K562 (cell line): ENCODE measurements around the gene SLC16A9. TPM values are rescaled to one million over a fixed set of nuclear protein-coding genes. Genes with fewer than 3 reads are reported as not detected.

Experiments used
- ATAC-seq: fragments of 200-7000 bp; cut with Tn5 transposase; 3 replicates; pipeline ENCODE4 v1.9.1; 2020; ENCODE audit warnings: moderate library complexity
- BruUV-seq: library from RNA; stranded (reverse); fragments of 400-500 nt; replicated peaks from 2 replicates; lab custom pipeline; 2021; lab: Mats Ljungman, UMichigan
- CTCF ChIA-PET: fragments of 300-600 bp; formaldehyde crosslinking; extraction: SDS; loops from one replicate; lab custom pipeline; 2021; ENCODE audit warnings: low intra/inter-chr PET ratio; lab: Yijun Ruan, JAX
- POLR2A ChIA-PET: fragments of 300-600, 350-650 bp; sonication (Branson Sonifier 250); formaldehyde crosslinking; extraction: SDS; loops from one replicate; lab custom pipeline; 2021; ENCODE audit warnings: antibody characterized with exemption, inconsistent platforms; lab: Yijun Ruan, JAX
- DNase-seq, 4 experiments: peaks; one replicate each; pipeline versions ENCODE4 v3.0.0 to v3.0.0-alpha.2; 2011 to 2018; ENCODE audit warnings: low spot score in 3 of 4, mixed read lengths in 3 of 4; ENCODE audit errors: extremely low read depth in 1 of 4
- FAIRE-seq: peaks from 2 replicates; lab custom pipeline; 2011; peaks lifted over from hg19 to GRCh38; lab: Jason Lieb, UNC
- H2AFZ ChIP-seq: 2 replicates; pipeline ENCODE4 v1.6.0; 2011; ENCODE audit warnings: low read depth, low read length, control low read depth, inconsistent platforms
- H3K27ac ChIP-seq: fragments of 200-600 bp; 3 replicates; pipeline ENCODE4 v1.8.0; 2011; ENCODE audit warnings: low read depth, mild to moderate bottlenecking, control low read depth, inconsistent platforms, low read length, moderate library complexity, mixed read lengths; ENCODE audit errors: extremely low read depth
- H3K27me3 ChIP-seq, 2 experiments: fragments of 300-600 bp in 1 of 2; 2 replicates in 1 of 2; 3 replicates in 1 of 2; pipeline versions ENCODE4 v1.6.0 to v1.8.0; 2011; ENCODE audit warnings: inconsistent platforms in 2 of 2, low read length in 2 of 2, mild to moderate bottlenecking in 1 of 2, mixed read lengths in 1 of 2, moderate library complexity in 1 of 2; ENCODE audit not compliant: control insufficient read depth in 2 of 2, insufficient read depth in 2 of 2
- H3K36me3 ChIP-seq: fragments of 300-600 bp; 3 replicates; pipeline ENCODE4 v1.8.0; 2011; ENCODE audit warnings: mild to moderate bottlenecking, low read length, inconsistent platforms; ENCODE audit not compliant: control insufficient read depth, insufficient read depth
- H3K4me1 ChIP-seq, 2 experiments: fragments of 200-600 bp in 1 of 2; replicated peaks in 1 of 2; 2 replicates in 1 of 2; 3 replicates in 1 of 2; pipeline versions ENCODE4 v1.5.1 to v1.8.0; 2011; ENCODE audit warnings: inconsistent platforms in 2 of 2, low read length in 2 of 2, mild to moderate bottlenecking in 1 of 2, mixed read lengths in 1 of 2, moderate library complexity in 1 of 2; ENCODE audit not compliant: control insufficient read depth in 2 of 2, insufficient read depth in 2 of 2
- H3K4me2 ChIP-seq: 2 replicates; pipeline ENCODE4 v1.6.1; 2011; ENCODE audit warnings: low read length, control low read depth, inconsistent platforms, mixed read lengths; ENCODE audit not compliant: insufficient read depth
- H3K4me3 ChIP-seq: fragments of 200-600 bp; sonication (generic), shearing (Covaris generic); 2 replicates; pipeline ENCODE4 v1.5.1; 2016; ENCODE audit warnings: control low read depth, inconsistent platforms
- H3K79me2 ChIP-seq: fragments of 200-600 bp; 3 replicates; pipeline ENCODE4 v1.8.0; 2011; ENCODE audit warnings: low read length, inconsistent platforms; ENCODE audit not compliant: control insufficient read depth, insufficient read depth
- H3K9ac ChIP-seq, 2 experiments: 2 replicates each; pipeline versions ENCODE4 v1.6.0 to v1.6.1; 2011; ENCODE audit warnings: low read depth in 2 of 2, low read length in 2 of 2, control low read depth in 1 of 2, inconsistent platforms in 1 of 2, mild to moderate bottlenecking in 1 of 2, mixed read lengths in 1 of 2; ENCODE audit not compliant: insufficient read depth in 1 of 2
- H3K9me1 ChIP-seq: one replicate; pipeline ENCODE4 v1.6.0; 2011; ENCODE audit warnings: inconsistent platforms, mild to moderate bottlenecking, low read length, moderate library complexity; ENCODE audit not compliant: control insufficient read depth, insufficient read depth
- H3K9me3 ChIP-seq: replicated peaks from 2 replicates; pipeline ENCODE4 v1.5.1; 2011; ENCODE audit warnings: low read depth, low read length, inconsistent platforms; ENCODE audit not compliant: control insufficient read depth, insufficient read depth
- H4K20me1 ChIP-seq: replicated peaks from 2 replicates; pipeline ENCODE4 v1.6.1; 2011; ENCODE audit warnings: low read length, inconsistent platforms, mixed read lengths; ENCODE audit not compliant: control insufficient read depth, insufficient read depth
- ADNP ChIP-seq: fragments of 200-800 bp; sonication (Bioruptor generic); IDR thresholded peaks from 2 replicates; pipeline ENCODE4 v1.6.1; 2016; ENCODE audit warnings: missing genetic modification characterization, missing compliant biosample characterization
- CBX8 ChIP-seq: fragments of 200-600 bp; sonication (generic); IDR thresholded peaks from 2 replicates; pipeline ENCODE4 v1.6.1; 2012; ENCODE audit warnings: borderline replicate concordance, mixed run types, low read depth, mild to moderate bottlenecking, moderate library complexity, mixed read lengths, low read length, control low read depth, inconsistent platforms; ENCODE audit not compliant: poor library complexity, severe bottlenecking; ENCODE audit errors: extremely low read depth
- COPS2 ChIP-seq: fragments of 450-650 bp; conservative IDR thresholded peaks from 2 replicates; pipeline ENCODE4 v1.6.1; 2016; ENCODE audit warnings: mild to moderate bottlenecking, moderate library complexity
- DLX4 ChIP-seq: fragments of 250-450 bp; sonication (Bioruptor Pico); IDR thresholded peaks from 2 replicates; pipeline ENCODE4 v1.6.1; 2021; ENCODE audit warnings: mild to moderate bottlenecking
- ELK3 ChIP-seq: fragments of 450-650 bp; formaldehyde crosslinking; IDR thresholded peaks from 2 replicates; pipeline ENCODE4 v1.4.0; 2020; ENCODE audit warnings: mild to moderate bottlenecking
- ETS2 ChIP-seq: IDR thresholded peaks from 2 replicates; pipeline ENCODE4 v1.6.1; 2016; ENCODE audit warnings: borderline replicate concordance, missing genetic modification characterization, mild to moderate bottlenecking, moderate library complexity, missing compliant biosample characterization; ENCODE audit not compliant: poor library complexity, severe bottlenecking
- FIP1L1 ChIP-seq: fragments of 200-400 bp; formaldehyde crosslinking; IDR thresholded peaks from 2 replicates; pipeline ENCODE4 v1.6.1; 2018; ENCODE audit warnings: mild to moderate bottlenecking, low read depth, low read length; ENCODE audit not compliant: poor library complexity, severe bottlenecking
- FOXA1 ChIP-seq: fragments of 450-650 bp; IDR thresholded peaks from 2 replicates; pipeline ENCODE4 v1.6.1; 2016; ENCODE audit warnings: mild to moderate bottlenecking, borderline replicate concordance
- GABPB1 ChIP-seq: sonication (generic); formaldehyde crosslinking; IDR thresholded peaks from 2 replicates; pipeline ENCODE4 v1.8.0; 2022; ENCODE audit warnings: mild to moderate bottlenecking, missing genetic modification reagents
- HES1 ChIP-seq: fragments of 450-650 bp; IDR thresholded peaks from 2 replicates; pipeline ENCODE4 v1.6.1; 2016; ENCODE audit warnings: low read depth, mild to moderate bottlenecking, moderate library complexity
- LEF1 ChIP-seq: fragments of 450-650 bp; IDR thresholded peaks from 2 replicates; pipeline ENCODE4 v1.6.1; 2016; ENCODE audit warnings: mild to moderate bottlenecking
- NFE2 ChIP-seq: IDR thresholded peaks from 2 replicates; pipeline ENCODE4 v1.6.1; 2014; ENCODE audit warnings: antibody characterized with exemption, low read depth
- PML ChIP-seq: IDR thresholded peaks from 2 replicates; pipeline ENCODE4 v1.6.1; 2012; ENCODE audit warnings: low read length, inconsistent platforms
- RAD21 ChIP-seq, 2 experiments: fragments of 250-450 bp in 1 of 2; fragments of 450-650 bp in 1 of 2; sonication (Bioruptor Pico) in 1 of 2; formaldehyde crosslinking in 1 of 2; IDR thresholded peaks in 1 of 2; conservative IDR thresholded peaks in 1 of 2; 2 replicates each; pipeline versions ENCODE4 v1.4.0 to v1.8.0; 2020 to 2022; ENCODE audit warnings: mild to moderate bottlenecking in 2 of 2, moderate library complexity in 1 of 2
- RBM25 ChIP-seq: fragments of 200-400 bp; formaldehyde crosslinking; IDR thresholded peaks from 2 replicates; pipeline ENCODE4 v1.6.1; 2018; ENCODE audit warnings: low read length, low read depth, moderate library complexity; ENCODE audit not compliant: severe bottlenecking
- SAP30 ChIP-seq: fragments of 200-600 bp; sonication (generic); IDR thresholded peaks from 2 replicates; pipeline ENCODE4 v1.6.1; 2012; ENCODE audit warnings: borderline replicate concordance, low read depth, mild to moderate bottlenecking, moderate library complexity, low read length, control low read depth, inconsistent platforms; ENCODE audit not compliant: insufficient read depth, poor library complexity, severe bottlenecking
- ZNF184 ChIP-seq: sonication (generic); formaldehyde crosslinking; IDR thresholded peaks from 2 replicates; pipeline ENCODE4 v1.5.0; 2020; ENCODE audit warnings: missing genetic modification reagents
- whole genome bisulfite sequencing: fragments of 100-300 bp; shearing (Covaris generic); methylation state at CpG from one replicate; pipeline ENCODE4 v1.1.6; 2016; ENCODE audit warnings: low coverage, mixed read lengths; ENCODE audit not compliant: insufficient coverage; ENCODE audit errors: missing lambda C conversion rate; 5-methylcytosine and 5-hydroxymethylcytosine counted together
- in situ Hi-C: fragments of 300-500 bp; cut with MboI; formaldehyde crosslinking; loops from 4 replicates; pipeline ENCODE4 v1.15.0; 2018; ENCODE audit warnings: inconsistent platforms, mixed read lengths
- intact Hi-C: fragments of 100-400 bp; cut with micrococcal nuclease; formaldehyde crosslinking; loops from 2 replicates; pipeline ENCODE4 v1.14.2; 2022
- polyA plus RNA-seq, 8 experiments: library from polyadenylated mRNA; depleted of rRNA in 4 of 8; stranded (reverse) in 5 of 8; unstranded in 3 of 8; fragments of >200 nt; fragmentation: Nextera tagmentation in 2 of 8; fragmentation: Illumina TruSeq in 1 of 8; extraction: Ambion mirVana in 2 of 8; extraction: Trizol in 1 of 8; gene quantifications; 2 replicates each; pipeline versions ENCODE4 v1.2.1 to v1.2.3, GENCODE V29; 2011 to 2014; ENCODE audit warnings: inconsistent platforms in 1 of 8, missing spikeins in 1 of 8
- total RNA-seq, 7 experiments: library from RNA; depleted of rRNA in 6 of 7; stranded (reverse); fragments of >200 nt in 6 of 7; fragmentation: Illumina TruSeq in 2 of 7; extraction: Trizol in 2 of 7; gene quantifications; 2 replicates each; pipeline versions ENCODE4 v1.2.1 to v1.2.3, GENCODE V29; 2011 to 2021; ENCODE audit warnings: low replicate concordance in 1 of 7

SLC16A9 gene
- total and polyA plus RNA-seq, 9 of the 15 experiments (the other 6 are each of a cell fraction or from before 2014, with no cell fraction given) = 0.90 to 6.4 (median 2.1) TPM

- POLR2A ChIA-PET = no interaction called here
- no peaks in the 10 kb centered on the region for H3K36me3 ChIP-seq
- no peak for DNase-seq
These were observed 14.7 kb upstream of the SLC16A9 start for GRCh38 chr10:59724098-59724938.

More at GRCh38 chr10:59724098-59724938, 14.7 kb upstream of the SLC16A9 start:
- no peaks in the 10 kb centered on the region for H4K20me1 ChIP-seq
- BruUV-seq = no TSS peak
- H3K4me1 ChIP-seq = no peaks in the 10 kb centered on the region
- no peaks in the 10 kb centered on the region for H3K9me1 ChIP-seq
- FAIRE-seq = no peak
- intact Hi-C loops = no loop called here
- H3K4me3 ChIP-seq = no peak overlapping the region
- no peak overlapping the region for H3K27ac ChIP-seq
- H3K9ac ChIP-seq = no peak overlapping the region
- in situ Hi-C loops = no loop called here
- H3K27me3 ChIP-seq = no peaks in the 10 kb centered on the region
- H2AFZ ChIP-seq = no peak overlapping the region
- WGBS = 13% methylated on average over 3 of the region's 3 CpGs
- no peaks in the 10 kb centered on the region for H3K79me2 ChIP-seq
- H3K4me2 ChIP-seq = no peak overlapping the region
- ATAC-seq = no peak; the same call in 2 of the 3 replicates
- TF ChIP-seq ADNP (tag) (no peak), RAD21 (CRISPR knock-in tag; conservative IDR thresholded peaks at IDR 0.05 in 1 of 2, IDR thresholded peaks at IDR 0.05 in 1 of 2) (no peak), FOXA1 (no peak), GABPB1 (CRISPR knock-in tag) (no peak), ZNF184 (CRISPR knock-in tag) (no peak), SAP30 (no peak), CBX8 (no peak), LEF1 (no peak), ETS2 (no peak), DLX4 (no peak), NFE2 (no peak), FIP1L1 (no peak), PML (no peak), ELK3 (CRISPR knock-in tag) (no peak), HES1 (no peak), RBM25 (no peak), COPS2 (no peak)
- CTCF ChIA-PET = no interaction called here
- H3K9me3 ChIP-seq = no peaks in the 10 kb centered on the region
